ENCODE results near the gene ABHD17C.

ABHD17C gene

GRCh38 chr15:80689716-80690115, 5.4 kb upstream of the ABHD17C start:
- no peak for DNase-seq (ENCODE audit: low spot score)

GRCh38 chr15:80691575-80691974, 3.5 kb upstream of the ABHD17C start:
- DNase-seq (ENCODE audit: low spot score): no peak

GRCh38 chr15:80693682-80694610, 1.2 kb upstream of the ABHD17C start:
- DNase-seq (ENCODE audit: low spot score): no peak

GRCh38 chr15:80694611-80695098, 455 bp upstream of the ABHD17C start:
- DNase-seq (ENCODE audit: low spot score): no peak

- DNase-seq (ENCODE audit: low spot score): peak; percentile 71
Observed at GRCh38 chr15:80695911-80696661, 976 bp downstream of the ABHD17C start.

GRCh38 chr15:80697075-80697685, 2.1 kb downstream of the ABHD17C start:
- no peak for DNase-seq (ENCODE audit: low spot score)

- no peak for DNase-seq (ENCODE audit: low spot score)
Observed at GRCh38 chr15:80698676-80699075, 3.6 kb downstream of the ABHD17C start.

- DNase-seq (ENCODE audit: low spot score): no peak
Observed at GRCh38 chr15:80699981-80700380, 4.9 kb downstream of the ABHD17C start.

GRCh38 chr15:80701676-80702311, 6.7 kb downstream of the ABHD17C start:
- no peak for DNase-seq (ENCODE audit: low spot score)

GRCh38 chr15:80703081-80703480, 8.0 kb downstream of the ABHD17C start:
- DNase-seq (ENCODE audit: low spot score): no peak

GRCh38 chr15:80703965-80704364, 8.9 kb downstream of the ABHD17C start:
- no peak for DNase-seq (ENCODE audit: low spot score)

- DNase-seq (ENCODE audit: low spot score): no peak
Observed at GRCh38 chr15:80706161-80706560, 11.1 kb downstream of the ABHD17C start.

- DNase-seq (ENCODE audit: low spot score): no peak
Observed at GRCh38 chr15:80709542-80709941, 14.4 kb downstream of the ABHD17C start.

- peak; percentile 55 for DNase-seq (ENCODE audit: low spot score)
Observed at GRCh38 chr15:80710635-80711554, 15.8 kb downstream of the ABHD17C start.

GRCh38 chr15:80711886-80712285, 16.8 kb downstream of the ABHD17C start:
- DNase-seq (ENCODE audit: low spot score): no peak

GRCh38 chr15:80712956-80713355, 17.8 kb downstream of the ABHD17C start:
- no peak for DNase-seq (ENCODE audit: low spot score)

GRCh38 chr15:80721476-80721875, 26.4 kb downstream of the ABHD17C start:
- DNase-seq (ENCODE audit: low spot score): no peak

GRCh38 chr15:80722811-80723210, 27.7 kb downstream of the ABHD17C start:
- no peak for DNase-seq (ENCODE audit: low spot score)

GRCh38 chr15:80727196-80727595, 32.1 kb downstream of the ABHD17C start:
- DNase-seq (ENCODE audit: low spot score): no peak

GRCh38 chr15:80727596-80727995, 32.5 kb downstream of the ABHD17C start:
- no peak for DNase-seq (ENCODE audit: low spot score)

GRCh38 chr15:80730387-80730786, 35.3 kb downstream of the ABHD17C start:
- DNase-seq (ENCODE audit: low spot score): no peak
